ENCODE measurements around the gene LIX1.

LIX1 gene

DNA sequence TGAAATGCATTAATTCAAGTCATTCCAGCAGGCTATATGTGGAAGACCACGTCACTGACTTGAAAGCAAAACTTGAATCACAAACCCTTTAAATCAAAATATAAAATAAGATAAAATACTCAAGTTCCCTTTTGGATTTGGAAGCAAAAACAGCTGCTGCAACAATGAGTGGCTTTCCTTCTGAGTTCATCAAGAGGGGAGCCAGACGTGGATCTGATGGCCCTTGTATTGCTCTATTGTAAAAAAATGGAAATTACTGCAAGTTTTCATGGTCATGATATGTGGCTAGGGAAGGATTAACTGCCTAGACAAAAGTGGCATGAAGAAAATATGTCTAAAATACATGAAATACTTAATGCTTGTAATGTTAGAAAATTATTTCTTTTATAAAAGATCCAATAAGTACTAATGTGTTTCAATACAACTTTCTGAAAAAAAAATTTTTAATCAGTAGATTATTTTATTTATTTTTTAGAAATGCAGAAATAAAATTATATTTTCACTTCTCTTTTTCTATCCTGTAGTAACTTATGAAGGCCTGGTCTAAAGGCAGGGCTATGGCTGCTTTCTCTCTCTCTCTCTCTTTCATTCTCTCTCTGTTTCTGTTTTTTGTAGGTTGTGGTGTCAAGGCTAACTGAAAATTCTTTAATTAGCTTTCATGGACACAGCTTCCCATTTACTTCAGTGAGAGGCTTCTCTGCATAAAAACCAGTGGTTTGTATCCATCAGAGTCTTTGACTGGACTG is 24.0 kb downstream of the LIX1 start:
- Histone ChIP-seq H3K27me3 (ENCODE audit: control insufficient read depth, insufficient read depth, low read length) (no peaks in the 10 kb centered on the region), H3K9ac (ENCODE audit: low read length) (no peak overlapping the region)

DNA sequence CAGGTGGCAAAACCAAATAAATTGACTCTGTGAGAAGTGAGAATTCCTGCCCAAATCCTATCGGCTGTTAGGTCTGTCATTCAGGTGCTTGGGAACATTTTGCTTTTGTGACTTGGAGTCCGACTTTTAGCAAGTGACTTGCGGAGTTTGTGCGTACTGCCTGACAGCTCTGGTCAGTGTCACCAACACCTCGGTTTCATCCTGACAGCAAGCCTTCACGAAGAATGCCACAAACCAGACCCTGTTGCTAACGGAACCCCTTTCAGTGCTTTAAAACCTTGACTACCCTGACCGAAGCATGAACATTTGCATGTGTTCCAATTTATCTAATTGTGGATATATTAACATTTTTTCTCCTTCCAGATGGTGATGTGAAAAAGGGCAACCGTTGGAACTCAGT is 26.5 kb downstream of the LIX1 start:
- Histone ChIP-seq H3K36me3 (ENCODE audit: control insufficient read depth, insufficient read depth, low read length) (no peaks in the 10 kb centered on the region), H3K9ac (ENCODE audit: low read length) (no peak overlapping the region), H3K27me3 (ENCODE audit: control insufficient read depth, insufficient read depth, low read length) (no peaks in the 10 kb centered on the region), H3K4me3 (ENCODE audit: low read length) (no peak overlapping the region), H3K9me3 (ENCODE audit: control insufficient read depth, low read length) (no peaks in the 10 kb centered on the region), H3K4me1 (ENCODE audit: control insufficient read depth, insufficient read depth, low read length) (no peaks in the 10 kb centered on the region)

More for the DNA sequence above, 24.0 kb downstream of the LIX1 start:
- no peaks in the 10 kb centered on the region for H3K36me3 ChIP-seq (ENCODE audit: control insufficient read depth, insufficient read depth, low read length)
- no peak overlapping the region for H3K4me3 ChIP-seq (ENCODE audit: low read length)
- no peaks in the 10 kb centered on the region for H3K9me3 ChIP-seq (ENCODE audit: control insufficient read depth, low read length)
- H3K4me1 ChIP-seq (ENCODE audit: control insufficient read depth, insufficient read depth, low read length): no peaks in the 10 kb centered on the region

GRCh38 chr5:97112230-97112629 is 30.2 kb downstream of the LIX1 start:
- Histone ChIP-seq H3K9ac (ENCODE audit: low read length) (no peak overlapping the region), H3K4me3 (ENCODE audit: low read length) (no peak overlapping the region), H3K9me3 (ENCODE audit: control insufficient read depth, low read length) (no peaks in the 10 kb centered on the region), H3K4me1 (ENCODE audit: control insufficient read depth, insufficient read depth, low read length) (no peaks in the 10 kb centered on the region), H3K27me3 (ENCODE audit: control insufficient read depth, insufficient read depth, low read length) (no peaks in the 10 kb centered on the region), H3K36me3 (ENCODE audit: control insufficient read depth, insufficient read depth, low read length) (no peaks in the 10 kb centered on the region)

DNA sequence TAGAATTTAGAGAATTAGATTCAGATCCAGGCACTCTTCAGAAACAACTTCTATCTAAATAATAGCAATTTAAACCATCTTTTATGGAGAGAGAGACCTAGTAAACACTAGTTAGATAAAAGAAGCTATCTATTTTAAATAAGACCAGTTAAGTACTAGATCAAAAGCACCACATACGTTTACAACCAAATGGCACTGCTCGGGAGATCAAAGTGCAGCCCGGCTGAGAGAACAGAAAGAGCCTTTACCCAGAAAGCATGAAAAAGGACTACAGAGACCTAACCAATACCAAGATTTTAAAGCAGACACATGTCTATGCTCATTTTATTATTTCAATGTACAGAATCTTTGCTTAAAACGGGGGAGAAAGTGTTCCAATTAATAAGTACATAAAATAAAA is 30.8 kb downstream of the LIX1 start:
- no peaks in the 10 kb centered on the region for H3K36me3 ChIP-seq (ENCODE audit: control insufficient read depth, insufficient read depth, low read length)
- no peaks in the 10 kb centered on the region for H3K9me3 ChIP-seq (ENCODE audit: control insufficient read depth, low read length)
- no peak overlapping the region for H3K4me3 ChIP-seq (ENCODE audit: low read length)
- H3K9ac ChIP-seq (ENCODE audit: low read length): no peak overlapping the region
- no peaks in the 10 kb centered on the region for H3K27me3 ChIP-seq (ENCODE audit: control insufficient read depth, insufficient read depth, low read length)
- H3K4me1 ChIP-seq (ENCODE audit: control insufficient read depth, insufficient read depth, low read length): no peaks in the 10 kb centered on the region

DNA sequence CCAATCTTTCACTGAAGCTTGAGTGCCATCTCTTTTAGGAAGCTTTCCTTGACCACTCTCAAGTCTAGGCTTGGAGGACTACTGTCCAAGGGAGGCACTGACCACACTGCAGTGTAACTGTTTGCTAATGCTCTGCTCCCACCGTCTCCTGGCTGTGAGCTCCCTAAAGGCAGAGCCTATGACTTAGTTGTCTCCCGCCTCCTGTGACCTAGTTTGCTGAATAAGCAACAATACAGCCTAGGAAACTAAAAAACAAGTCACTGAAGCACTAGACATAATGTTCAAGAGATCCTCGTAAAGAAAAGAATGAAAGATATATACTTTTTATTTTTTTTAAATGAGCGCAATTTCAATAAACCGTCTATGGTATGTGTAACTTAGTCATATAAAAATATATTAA is 31.4 kb downstream of the LIX1 start:
- H3K4me3 ChIP-seq (ENCODE audit: low read length): no peak overlapping the region
- no peaks in the 10 kb centered on the region for H3K4me1 ChIP-seq (ENCODE audit: control insufficient read depth, insufficient read depth, low read length)
- no peaks in the 10 kb centered on the region for H3K27me3 ChIP-seq (ENCODE audit: control insufficient read depth, insufficient read depth, low read length)
- H3K9ac ChIP-seq (ENCODE audit: low read length): no peak overlapping the region
- no peaks in the 10 kb centered on the region for H3K36me3 ChIP-seq (ENCODE audit: control insufficient read depth, insufficient read depth, low read length)
- H3K9me3 ChIP-seq (ENCODE audit: control insufficient read depth, low read length): no peaks in the 10 kb centered on the region

DNA sequence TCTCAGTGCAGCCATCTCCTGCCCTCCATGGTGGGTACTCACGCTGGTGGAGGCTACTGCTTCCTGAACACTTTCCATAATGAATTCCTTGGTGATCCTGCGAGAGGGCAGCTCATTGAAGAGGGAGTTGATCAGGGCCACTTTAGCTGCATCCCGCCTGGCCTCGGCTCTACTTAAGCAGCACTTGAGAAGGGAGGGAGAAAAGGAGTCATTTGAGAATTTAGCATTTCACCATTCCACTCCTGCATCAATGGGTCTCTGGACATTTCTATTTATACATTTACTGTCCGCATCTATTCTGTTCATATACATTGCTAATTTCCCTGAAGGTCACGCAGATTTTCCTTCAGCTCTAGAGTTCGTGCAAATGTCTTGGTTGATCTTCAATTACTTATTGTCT is 35.1 kb downstream of the LIX1 start:
- H3K4me1 ChIP-seq (ENCODE audit: control insufficient read depth, insufficient read depth, low read length): no peaks in the 10 kb centered on the region
- H3K9me3 ChIP-seq (ENCODE audit: control insufficient read depth, low read length): no peaks in the 10 kb centered on the region
- H3K36me3 ChIP-seq (ENCODE audit: control insufficient read depth, insufficient read depth, low read length): no peaks in the 10 kb centered on the region

GRCh38 chr5:97106216-97106581 is 36.2 kb downstream of the LIX1 start:
- Histone ChIP-seq H3K36me3 (ENCODE audit: control insufficient read depth, insufficient read depth, low read length) (no peaks in the 10 kb centered on the region), H3K9me3 (ENCODE audit: control insufficient read depth, low read length) (no peaks in the 10 kb centered on the region), H3K9ac (ENCODE audit: low read length) (no peak overlapping the region), H3K4me1 (ENCODE audit: control insufficient read depth, insufficient read depth, low read length) (no peaks in the 10 kb centered on the region), H3K4me3 (ENCODE audit: low read length) (no peak overlapping the region), H3K27me3 (ENCODE audit: control insufficient read depth, insufficient read depth, low read length) (no peaks in the 10 kb centered on the region)

More for the DNA sequence above, 35.1 kb downstream of the LIX1 start:
- Histone ChIP-seq H3K9ac (ENCODE audit: low read length) (no peak overlapping the region), H3K27me3 (ENCODE audit: control insufficient read depth, insufficient read depth, low read length) (no peaks in the 10 kb centered on the region), H3K4me3 (ENCODE audit: low read length) (no peak overlapping the region)

GRCh38 chr5:97105501-97106215 is 36.8 kb downstream of the LIX1 start:
- H3K9me3 ChIP-seq (ENCODE audit: control insufficient read depth, low read length): no peaks in the 10 kb centered on the region
- no peak overlapping the region for H3K4me3 ChIP-seq (ENCODE audit: low read length)
- H3K27me3 ChIP-seq (ENCODE audit: control insufficient read depth, insufficient read depth, low read length): no peaks in the 10 kb centered on the region
- no peaks in the 10 kb centered on the region for H3K36me3 ChIP-seq (ENCODE audit: control insufficient read depth, insufficient read depth, low read length)
- no peaks in the 10 kb centered on the region for H3K4me1 ChIP-seq (ENCODE audit: control insufficient read depth, insufficient read depth, low read length)
- H3K9ac ChIP-seq (ENCODE audit: low read length): no peak overlapping the region

DNA sequence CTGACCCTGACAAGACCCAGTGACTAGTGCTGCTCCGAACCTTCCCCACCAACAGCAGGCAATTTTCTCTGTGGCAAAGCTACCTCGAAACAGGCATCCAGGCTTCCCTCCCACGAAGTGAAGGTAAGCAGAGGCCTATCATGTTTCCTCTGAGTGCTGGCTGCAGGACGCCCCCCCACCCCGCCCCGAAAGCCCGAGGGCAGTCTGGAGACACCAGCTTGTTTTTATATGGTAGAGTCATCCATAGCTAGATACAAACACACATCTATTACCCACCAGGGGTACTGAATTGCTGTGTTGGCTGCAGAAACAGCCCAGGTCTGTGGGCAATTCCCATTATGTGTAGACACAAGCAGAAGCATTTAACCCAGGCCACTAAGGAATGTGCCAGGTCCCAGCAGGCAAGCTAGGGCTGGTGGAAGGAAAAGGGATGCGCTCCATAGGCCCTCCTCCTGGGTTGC is 40.4 kb downstream of the LIX1 start:
- Histone ChIP-seq H3K36me3 (ENCODE audit: control insufficient read depth, insufficient read depth, low read length) (no peaks in the 10 kb centered on the region), H3K4me3 (ENCODE audit: low read length) (no peak overlapping the region), H3K27me3 (ENCODE audit: control insufficient read depth, insufficient read depth, low read length) (no peaks in the 10 kb centered on the region), H3K4me1 (ENCODE audit: control insufficient read depth, insufficient read depth, low read length) (no peaks in the 10 kb centered on the region), H3K9ac (ENCODE audit: low read length) (no peak overlapping the region), H3K9me3 (ENCODE audit: control insufficient read depth, low read length) (no peaks in the 10 kb centered on the region)

DNA sequence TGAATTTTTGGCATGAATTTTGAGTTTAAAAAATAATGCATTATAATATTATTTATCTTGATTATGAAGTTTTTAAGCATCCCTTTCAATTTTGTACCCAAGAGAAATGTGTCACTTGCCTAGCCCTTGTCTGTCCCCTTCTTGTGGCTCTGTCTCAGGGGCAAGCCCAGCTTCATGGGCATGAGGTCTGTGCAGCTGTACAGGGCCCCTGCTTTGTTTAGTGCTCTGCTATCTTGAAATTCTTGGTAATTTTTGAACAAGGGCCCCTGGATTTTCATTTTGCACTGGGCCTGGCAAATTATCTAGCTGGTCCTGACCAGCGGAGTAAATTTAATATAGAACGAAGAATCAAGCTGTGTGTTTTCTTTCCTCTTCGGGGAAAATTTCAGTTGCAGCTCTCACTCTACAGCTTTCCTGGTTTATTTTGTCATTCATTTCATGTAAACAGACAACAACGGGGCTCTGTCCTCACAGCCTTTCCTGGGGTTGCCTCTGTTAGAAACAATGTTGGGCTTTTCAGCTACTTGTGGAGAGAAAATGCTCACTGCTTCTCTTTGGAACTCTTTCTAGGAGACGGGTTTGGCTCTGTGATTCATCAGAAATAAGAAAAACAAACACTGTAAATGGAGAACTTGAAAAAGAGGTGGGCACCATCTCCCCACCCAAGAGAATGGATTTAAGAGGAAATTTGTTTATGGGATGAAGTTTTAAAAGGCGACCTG is 41.1 kb downstream of the LIX1 start:
- H3K4me1 ChIP-seq (ENCODE audit: control insufficient read depth, insufficient read depth, low read length): no peaks in the 10 kb centered on the region
- no peaks in the 10 kb centered on the region for H3K9me3 ChIP-seq (ENCODE audit: control insufficient read depth, low read length)
- H3K36me3 ChIP-seq (ENCODE audit: control insufficient read depth, insufficient read depth, low read length): no peaks in the 10 kb centered on the region
- H3K27me3 ChIP-seq (ENCODE audit: control insufficient read depth, insufficient read depth, low read length): no peaks in the 10 kb centered on the region
- no peak overlapping the region for H3K4me3 ChIP-seq (ENCODE audit: low read length)
- H3K9ac ChIP-seq (ENCODE audit: low read length): no peak overlapping the region

DNA sequence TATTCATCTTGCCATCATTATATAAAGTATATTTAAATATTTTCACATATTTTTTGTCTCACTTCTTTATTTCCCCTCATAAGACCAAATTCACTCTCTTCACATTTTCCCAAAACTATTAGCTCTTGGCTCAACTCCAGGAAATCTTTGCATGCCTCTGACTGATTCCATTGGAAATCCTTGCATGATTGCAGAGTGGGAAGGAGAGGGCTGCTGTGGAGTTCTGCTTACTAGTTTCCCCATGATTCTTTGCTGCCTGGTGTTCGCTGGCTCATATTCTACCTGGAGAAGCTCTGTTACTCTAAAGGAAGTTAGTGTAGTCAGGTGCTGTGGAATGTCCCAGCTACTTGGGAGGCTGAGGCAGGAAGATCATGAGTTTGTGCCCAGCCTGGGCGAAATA is 41.9 kb downstream of the LIX1 start:
- no peaks in the 10 kb centered on the region for H3K36me3 ChIP-seq (ENCODE audit: control insufficient read depth, insufficient read depth, low read length)
- no peak overlapping the region for H3K9ac ChIP-seq (ENCODE audit: low read length)
- no peak overlapping the region for H3K4me3 ChIP-seq (ENCODE audit: low read length)
- no peaks in the 10 kb centered on the region for H3K9me3 ChIP-seq (ENCODE audit: control insufficient read depth, low read length)
- no peaks in the 10 kb centered on the region for H3K4me1 ChIP-seq (ENCODE audit: control insufficient read depth, insufficient read depth, low read length)
- H3K27me3 ChIP-seq (ENCODE audit: control insufficient read depth, insufficient read depth, low read length): no peaks in the 10 kb centered on the region

DNA sequence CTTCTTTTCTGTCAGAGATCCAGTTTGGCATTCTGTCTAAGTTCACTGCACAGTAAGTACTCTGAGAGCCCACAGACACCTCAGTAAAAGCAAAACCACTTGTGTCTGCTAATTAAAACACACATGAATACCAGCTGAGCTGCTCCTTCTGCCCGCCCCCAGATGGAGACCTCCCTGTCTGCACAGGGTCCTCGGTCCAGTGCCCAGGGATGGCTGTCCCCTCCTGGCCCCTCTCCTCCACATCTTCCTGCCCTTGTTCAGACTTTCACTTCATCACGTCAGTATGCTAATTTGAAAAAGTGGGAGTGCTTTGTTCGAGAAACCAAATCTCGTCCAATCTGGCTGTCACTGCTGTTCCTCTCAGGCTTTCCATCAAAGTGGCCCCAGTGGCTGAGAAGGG is 43.5 kb downstream of the LIX1 start:
- H3K9me3 ChIP-seq (ENCODE audit: control insufficient read depth, low read length): no peaks in the 10 kb centered on the region
- no peaks in the 10 kb centered on the region for H3K36me3 ChIP-seq (ENCODE audit: control insufficient read depth, insufficient read depth, low read length)
- no peaks in the 10 kb centered on the region for H3K27me3 ChIP-seq (ENCODE audit: control insufficient read depth, insufficient read depth, low read length)
- no peak overlapping the region for H3K4me3 ChIP-seq (ENCODE audit: low read length)
- H3K9ac ChIP-seq (ENCODE audit: low read length): no peak overlapping the region
- H3K4me1 ChIP-seq (ENCODE audit: control insufficient read depth, insufficient read depth, low read length): no peaks in the 10 kb centered on the region

Measured in mucosa of stomach (tissue), 1 donor.